Activated T-cell treated with anti-CD3 and anti-CD28 coated beads for 1 hour (primary cell): ENCODE measurements around the gene PTPRA.
A peak's percentile ranks its signal among the peaks of the same experiment; 100 is the strongest.
"Not testable (repeated sequence)": the region's sequence is repeated elsewhere in the genome, so short reads cannot be mapped to it uniquely, and the experiment has no call there.

Experiments used
- DNase-seq: peaks from one replicate; pipeline ENCODE4 v3.0.0-alpha.2; 2020; ENCODE audit warnings: low read depth

Gene PTPRA

DNA sequence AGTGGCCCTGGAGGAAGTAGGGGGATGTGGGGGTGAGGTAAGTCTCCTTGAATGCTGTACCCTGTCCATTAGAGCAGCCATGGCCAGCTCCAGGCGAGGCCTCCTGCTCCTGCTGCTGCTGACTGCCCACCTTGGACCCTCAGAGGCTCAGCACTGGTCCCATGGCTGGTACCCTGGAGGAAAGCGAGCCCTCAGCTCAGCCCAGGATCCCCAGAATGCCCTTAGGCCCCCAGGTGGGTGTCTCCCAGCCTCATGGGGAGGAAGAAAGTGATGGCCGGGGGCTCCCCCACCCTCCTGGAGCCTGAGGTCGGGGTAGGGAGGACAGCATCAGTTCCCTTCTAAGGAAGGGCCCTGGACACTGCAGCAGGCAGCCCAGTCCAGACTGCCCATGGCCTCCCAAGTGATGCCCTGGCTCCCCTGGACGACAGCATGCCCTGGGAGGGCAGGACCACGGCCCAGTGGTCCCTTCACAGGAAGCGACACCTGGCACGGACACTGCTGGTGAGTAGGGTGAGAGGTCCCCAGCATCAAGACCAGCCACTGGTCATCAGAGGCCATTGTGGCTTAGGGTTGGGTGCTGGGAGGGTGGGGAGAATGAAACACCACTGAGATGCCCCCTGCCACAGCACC is 171.2 kb downstream of the PTPRA start:
- no peak for DNase-seq

DNA sequence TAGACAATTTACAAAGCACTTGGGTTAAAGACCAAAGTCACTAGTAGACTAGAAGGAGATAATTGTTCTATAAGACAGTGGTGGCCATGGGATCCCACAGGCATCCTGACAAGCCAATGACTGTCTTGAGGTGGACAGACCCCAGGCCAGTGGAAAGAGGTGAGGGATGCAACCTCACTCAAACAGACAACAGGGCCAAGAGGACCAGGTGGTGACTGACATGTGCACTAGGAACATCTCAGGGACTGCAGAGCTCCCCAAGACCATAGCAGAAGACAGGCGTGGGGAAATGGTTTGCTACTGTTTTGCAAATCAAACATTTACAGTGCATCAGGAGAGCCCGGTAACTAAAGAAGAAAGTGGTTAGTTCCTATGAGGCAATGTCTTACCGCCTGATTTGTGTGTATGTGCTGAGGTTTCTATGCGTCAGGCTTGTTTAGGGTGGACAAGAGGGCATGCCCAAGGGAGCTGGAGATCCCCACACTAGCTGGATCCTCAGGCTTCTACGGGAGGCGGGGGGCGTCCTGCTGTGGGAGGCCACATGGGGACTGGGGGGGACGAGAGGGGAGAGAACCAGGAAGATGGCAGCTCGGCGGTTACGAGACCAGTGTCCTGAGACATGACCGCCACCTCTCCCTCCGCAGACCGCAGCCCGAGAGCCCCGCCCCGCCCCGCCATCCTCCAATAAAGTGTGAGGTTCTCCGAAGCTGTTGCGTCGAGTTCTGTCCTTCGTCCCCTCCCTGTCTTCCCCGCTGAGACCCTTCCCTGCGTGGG is 171.9 kb downstream of the PTPRA start:
- DNase-seq, result peak; percentile 11

DNA sequence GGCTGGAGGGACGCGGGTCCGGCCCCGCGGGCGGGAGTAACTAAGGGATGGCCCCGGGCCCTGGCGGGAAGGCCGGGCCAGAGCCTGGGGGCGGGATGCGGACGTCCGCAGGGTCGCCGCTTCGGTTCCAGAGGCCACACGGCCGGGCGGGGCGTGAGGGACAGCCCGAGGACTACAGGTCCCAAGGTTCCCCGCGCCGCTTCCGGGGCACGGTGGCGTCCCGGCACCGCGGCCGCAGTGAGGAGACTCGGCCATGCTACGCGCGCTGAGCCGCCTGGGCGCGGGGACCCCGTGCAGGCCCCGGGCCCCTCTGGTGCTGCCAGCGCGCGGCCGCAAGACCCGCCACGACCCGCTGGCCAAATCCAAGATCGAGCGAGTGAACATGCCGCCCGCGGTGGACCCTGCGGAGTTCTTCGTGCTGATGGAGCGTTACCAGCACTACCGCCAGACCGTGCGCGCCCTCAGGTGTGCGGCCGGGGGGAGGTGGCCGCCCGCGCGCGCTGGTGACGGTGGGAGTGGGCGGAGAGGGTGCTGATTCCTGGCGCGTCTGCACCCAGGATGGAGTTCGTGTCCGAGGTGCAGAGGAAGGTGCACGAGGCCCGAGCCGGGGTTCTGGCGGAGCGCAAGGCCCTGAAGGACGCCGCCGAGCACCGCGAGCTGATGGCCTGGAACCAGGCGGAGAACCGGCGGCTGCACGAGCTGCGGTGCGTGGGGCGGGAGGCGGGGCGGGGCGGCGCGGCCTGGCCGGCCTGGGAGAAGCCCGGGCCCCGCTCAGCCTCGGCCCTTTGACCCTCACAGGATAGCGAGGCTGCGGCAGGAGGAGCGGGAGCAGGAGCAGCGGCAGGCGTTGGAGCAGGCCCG is 172.8 kb downstream of the PTPRA start, which contains the start of gene MRPS26:
MRPS26 (plus strand) TSS at position 237 of the 861 bp plus-strand sequence; CDS start at position 254, 17 bp downstream.
- DNase-seq, result peak; percentile 66

DNA sequence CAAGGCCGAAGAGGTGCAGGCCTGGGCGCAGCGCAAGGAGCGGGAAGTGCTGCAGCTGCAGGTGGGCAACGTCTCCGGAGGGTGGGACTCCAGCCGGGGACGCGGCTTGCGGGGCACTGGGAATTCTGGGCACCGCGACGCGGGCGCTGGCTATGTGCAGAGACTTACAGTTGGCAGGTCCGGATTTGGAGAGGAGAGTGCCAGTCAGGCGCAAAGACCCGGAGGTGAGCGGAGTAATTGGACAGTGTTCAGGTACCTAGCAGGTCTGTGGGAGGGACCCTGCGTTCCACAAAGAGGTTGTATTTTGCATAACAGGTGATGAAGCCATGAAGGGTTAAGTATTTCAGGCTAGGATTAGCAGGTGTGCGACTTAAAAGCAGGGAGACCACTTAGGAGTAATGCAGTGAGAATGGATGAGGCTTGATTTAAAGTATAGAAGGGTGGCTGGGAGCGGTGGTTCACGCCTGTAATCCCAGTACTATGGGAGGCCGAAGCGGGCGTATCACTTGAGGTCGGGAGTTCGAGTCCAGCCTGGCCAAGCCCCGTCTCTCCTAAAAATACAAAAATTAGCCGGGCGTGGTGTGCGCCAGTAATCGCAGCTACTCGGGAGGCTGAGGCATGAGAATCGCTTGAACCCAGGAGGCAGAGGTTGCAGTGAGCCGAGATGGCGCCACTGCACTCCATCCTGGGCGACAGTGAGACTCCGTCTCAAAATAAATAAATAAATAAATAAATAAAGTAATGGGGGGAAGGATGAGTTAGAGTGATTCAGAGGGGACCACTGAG is 173.6 kb downstream of the PTPRA start:
- no peak for DNase-seq

DNA sequence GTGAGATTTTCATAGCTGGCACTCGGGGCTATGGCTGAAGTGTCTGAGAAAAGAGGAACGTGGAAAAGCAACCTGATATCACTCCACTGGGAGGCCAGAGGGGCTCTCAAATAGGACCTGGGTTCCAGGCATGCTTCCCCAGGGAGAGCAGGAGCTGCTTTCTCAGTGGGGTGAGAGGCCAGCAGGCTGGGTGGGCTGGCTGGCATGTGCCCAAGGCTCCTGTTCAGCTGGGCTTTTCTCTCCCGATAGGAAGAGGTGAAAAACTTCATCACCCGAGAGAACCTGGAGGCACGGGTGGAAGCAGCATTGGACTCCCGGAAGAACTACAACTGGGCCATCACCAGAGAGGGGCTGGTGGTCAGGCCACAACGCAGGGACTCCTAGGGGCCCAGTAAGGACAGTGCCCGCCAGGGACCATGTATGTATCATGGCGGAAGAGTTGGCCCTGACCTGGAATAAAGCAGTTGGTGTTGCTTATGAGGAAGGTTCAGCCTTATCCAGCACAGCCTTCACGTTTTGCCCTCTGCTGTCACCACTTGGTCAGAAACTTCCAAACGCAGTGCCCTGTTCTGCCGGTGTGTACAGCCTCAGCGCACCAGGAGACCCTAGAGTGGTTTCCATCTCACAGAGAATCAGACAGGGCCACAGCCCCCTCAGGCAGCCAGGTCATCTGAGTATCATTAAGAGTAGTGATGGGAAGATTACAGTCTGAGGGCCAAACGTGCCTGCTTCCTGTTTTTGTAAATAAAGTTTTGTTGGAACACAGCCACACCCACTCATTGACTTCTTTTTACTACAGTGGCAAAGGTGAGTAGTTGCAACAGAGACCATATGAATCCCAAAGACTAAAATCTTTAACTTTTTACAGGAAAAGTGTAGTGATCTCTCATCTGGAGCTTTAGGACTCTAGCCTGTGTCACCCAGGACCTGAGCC is 174.5 kb downstream of the PTPRA start:
- DNase-seq, result no peak

DNA sequence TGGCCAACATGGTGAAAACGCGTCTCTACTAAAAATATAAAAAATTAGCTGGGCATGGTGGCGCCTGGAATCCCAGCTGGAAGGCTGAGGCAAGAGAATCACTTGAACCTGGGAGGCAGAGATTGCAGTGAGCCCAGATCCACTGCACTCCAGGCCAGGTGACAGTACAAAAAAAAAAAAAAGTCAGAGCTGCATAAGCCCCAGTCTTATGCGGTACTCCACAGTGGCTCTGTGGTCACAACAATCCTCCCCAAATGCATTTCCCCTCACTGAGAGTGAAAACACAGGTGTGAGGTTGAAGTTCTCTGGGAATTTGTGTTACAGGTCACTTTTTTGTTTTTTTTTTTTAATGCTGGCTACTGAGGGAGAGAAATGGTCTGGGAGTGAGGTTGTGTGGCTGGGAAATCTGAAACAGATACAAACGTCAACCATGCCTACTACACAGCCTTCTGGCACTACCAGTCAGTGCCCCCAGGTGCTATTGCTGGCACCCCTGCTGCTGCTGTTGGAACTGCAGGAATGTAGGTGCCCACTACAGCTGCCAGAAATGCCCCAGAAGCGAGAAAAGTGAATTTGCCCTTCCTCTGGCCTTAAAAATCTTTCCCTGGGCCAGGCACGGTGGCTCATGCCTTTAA is 178.2 kb downstream of the PTPRA start:
- DNase-seq, result no peak

DNA sequence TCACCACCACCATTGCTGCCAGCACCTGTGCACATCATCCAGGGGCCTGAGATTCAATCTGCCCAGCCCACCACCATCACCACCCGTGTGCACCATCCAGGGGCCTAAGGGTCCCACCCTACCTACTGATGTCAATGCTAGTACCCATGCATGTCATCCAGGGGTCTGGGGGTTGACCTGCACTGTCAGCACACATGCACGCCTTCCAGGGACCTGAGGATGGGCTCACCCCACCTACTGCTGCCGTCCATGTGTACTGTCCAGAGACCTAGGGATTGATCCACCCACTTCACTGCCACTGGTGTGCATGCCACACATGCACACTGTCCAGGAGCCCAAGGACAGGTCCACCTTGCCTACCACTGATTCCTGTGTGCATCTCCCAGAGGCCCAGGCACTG is 186.2 kb downstream of the PTPRA start:
- DNase-seq, result no peak

DNA sequence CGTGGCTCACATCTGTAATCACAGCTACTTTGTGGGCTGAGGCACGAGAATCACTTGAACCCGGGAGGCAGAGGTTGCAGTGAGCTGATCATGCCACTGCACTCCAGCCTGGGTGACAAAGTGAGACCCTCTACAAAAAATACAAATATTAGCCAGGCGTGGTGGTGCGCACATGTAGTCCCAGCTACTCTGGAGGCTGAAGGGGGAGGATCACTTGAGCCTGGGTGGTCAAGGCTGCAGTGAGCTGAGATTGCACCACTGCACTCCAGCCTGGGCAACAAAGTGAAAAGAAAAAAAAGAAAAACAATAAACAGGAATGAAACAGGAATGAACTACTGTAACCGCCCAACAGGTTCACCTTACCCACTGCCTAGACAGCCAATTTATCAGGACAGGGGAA is 190.8 kb downstream of the PTPRA start:
- not testable (repeated sequence) for DNase-seq

DNA sequence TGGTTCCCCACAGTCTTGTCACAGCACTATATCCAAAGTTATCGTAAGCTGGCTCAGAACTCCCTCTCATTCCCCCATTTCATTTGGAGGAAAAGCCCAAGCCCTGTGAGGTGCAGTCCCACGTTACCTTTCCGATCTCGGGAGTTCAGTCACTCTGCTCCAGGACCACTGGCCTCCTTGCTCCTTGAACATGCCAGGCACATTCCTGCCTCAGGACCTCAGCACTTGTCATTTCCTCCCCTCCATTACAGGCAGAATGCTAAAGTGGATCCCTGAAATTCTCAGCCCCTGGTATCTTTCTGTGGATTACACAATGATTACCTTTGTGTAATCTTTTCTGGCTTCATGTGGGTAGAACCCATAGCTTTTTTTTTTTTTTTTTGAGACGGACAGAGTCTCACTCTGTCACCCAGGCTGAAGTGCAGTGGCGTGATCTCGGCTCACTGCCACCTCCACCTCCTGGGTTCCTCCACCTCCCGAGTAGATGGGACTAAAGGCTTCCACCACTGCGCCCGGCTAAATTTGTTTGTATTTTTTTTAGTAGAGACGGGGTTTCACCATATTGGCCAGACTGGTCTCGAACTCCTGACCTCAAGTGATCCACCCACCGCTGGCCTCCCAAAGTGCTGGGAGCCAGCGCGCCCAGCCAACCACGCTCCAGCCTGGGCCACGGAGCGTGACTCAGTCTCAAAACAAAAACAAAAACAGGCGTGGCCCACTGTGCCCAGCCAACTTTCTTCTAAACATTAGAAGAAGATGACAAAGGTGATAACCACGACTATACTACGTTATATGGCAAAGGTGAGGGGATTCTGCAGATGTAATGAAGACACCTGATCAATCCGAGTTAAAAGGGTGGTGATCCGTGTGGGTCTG is 194.1 kb downstream of the PTPRA start:
- DNase-seq, result no peak

DNA sequence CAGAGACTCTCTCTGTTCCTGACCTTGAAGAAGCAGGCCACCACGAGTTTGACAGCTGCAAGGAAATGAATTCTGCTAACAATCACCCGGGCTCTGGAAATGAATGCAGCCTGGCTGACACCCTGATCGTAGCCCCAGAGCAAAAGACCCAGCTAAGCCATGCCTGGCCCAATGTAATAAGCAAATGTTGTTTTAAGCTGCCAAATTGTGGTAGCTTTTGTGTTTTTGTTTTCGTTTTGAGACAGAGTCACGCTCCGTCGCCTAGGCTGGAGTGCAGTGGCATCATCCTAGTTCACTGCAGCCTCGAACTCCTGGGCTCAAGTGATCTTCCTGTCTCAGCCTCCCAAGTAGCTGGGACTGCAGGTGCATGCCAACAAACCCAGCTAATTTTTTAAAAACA is 194.8 kb downstream of the PTPRA start:
- no peak for DNase-seq

DNA sequence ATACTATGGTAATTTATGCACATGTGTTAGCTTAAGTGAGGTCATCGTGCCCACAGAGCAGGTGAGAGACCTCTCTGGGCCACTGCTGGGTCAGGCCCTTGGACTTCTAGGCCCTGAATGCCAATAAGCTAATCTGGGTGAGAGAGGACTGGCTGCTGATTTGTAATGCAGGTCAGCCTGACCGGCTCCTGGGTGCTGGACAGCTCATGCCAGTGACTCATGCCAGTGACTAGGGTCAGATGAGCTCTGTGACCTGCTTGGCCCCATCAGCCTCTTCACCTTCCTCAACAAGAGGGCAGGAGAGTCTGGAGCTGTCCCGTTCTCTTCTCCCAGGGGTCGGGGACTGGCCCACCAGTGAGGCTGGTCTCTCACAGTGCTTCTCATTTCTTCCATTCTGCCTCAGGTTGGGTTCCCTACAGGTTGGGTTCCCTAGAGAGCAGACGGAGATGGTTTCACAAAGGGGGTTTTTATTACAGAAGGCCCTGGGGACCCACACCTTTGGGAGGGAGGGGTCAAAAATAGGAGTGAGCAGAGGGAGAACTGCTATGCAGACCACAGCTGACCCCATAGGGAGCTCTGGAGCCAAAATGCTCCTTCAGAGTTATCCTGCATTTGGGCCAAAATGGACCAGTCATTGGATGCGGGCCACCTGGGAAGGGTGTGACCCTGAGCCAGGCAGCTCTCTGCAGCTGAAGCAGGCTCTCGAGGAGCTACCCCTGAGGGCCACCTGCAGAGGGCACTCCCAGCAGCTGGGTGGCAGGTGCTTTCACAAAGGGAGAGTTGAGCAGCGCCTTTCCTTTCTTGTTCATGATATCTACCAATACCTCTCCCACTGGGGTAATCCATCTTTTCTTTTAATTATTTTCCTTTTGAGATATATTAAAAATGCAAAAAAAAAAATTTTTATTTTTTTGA is 196.0 kb downstream of the PTPRA start:
- peak; percentile 39 for DNase-seq

DNA sequence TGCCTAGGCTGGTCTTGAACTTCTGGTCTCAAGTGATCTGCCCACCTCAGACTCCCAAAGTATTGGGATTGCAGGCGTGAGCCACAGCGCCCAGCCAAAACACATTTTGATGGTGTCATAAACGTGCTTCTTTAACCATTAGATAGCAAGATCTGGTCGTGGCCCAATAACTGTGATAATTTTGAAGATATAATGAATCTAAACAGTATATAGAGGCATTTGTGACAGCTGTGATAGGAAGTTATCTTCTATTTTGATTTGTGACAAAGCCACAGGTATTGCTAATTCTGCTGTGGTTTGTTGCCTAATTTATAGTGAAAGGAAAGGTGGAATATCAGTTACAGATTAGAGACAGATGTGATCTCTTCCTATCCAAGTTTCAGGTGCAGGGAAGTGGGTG is 197.4 kb downstream of the PTPRA start:
- no peak for DNase-seq

DNA sequence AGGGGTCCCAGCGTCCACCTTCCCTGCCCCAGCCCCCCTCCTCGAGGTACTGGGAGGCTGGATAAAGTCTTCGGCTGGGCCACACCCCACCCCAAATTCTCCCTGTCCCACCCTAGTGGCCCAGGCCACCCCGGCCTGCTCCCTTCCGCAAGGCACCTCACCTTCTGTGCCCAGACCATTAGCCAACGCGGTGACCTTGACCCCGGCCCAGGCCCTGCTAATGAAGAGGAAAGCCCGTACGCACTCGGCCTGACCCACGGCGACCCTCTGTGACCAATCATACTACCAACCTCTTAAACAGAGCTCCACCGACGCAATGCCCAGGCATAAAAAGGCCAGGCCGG is 198.0 kb downstream of the PTPRA start:
- no peak for DNase-seq

DNA sequence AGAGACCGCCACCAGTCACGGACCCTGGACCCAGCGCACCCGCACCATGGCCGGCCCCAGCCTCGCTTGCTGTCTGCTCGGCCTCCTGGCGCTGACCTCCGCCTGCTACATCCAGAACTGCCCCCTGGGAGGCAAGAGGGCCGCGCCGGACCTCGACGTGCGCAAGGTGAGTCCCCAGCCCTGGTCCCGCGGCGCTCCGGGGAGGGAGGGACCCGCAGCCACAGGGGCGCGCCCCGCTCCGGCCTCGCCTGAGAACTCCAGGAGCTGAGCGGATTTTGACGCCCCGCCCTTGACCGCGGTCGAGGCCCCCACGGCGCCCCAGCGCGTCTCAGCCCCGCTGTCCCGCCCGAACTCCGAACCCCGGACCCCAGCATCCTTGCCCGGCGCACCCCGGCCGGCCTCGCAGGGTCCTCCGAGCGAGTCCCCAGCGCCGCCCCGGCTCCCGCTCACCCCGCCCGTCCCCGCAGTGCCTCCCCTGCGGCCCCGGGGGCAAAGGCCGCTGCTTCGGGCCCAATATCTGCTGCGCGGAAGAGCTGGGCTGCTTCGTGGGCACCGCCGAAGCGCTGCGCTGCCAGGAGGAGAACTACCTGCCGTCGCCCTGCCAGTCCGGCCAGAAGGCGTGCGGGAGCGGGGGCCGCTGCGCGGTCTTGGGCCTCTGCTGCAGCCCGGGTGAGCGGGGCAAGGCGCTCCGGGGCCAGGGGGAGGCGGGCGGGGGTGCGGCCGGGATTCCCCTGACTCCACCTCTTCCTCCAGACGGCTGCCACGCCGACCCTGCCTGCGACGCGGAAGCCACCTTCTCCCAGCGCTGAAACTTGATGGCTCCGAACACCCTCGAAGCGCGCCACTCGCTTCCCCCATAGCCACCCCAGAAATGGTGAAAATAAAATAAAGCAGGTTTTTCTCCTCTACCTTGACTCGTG is 198.6 kb downstream of the PTPRA start, which contains the start of gene OXT:
OXT (plus strand) TSS at position 11 of the 920 bp plus-strand sequence; CDS start at position 47, 36 bp downstream.
- peak; percentile 63 for DNase-seq

DNA sequence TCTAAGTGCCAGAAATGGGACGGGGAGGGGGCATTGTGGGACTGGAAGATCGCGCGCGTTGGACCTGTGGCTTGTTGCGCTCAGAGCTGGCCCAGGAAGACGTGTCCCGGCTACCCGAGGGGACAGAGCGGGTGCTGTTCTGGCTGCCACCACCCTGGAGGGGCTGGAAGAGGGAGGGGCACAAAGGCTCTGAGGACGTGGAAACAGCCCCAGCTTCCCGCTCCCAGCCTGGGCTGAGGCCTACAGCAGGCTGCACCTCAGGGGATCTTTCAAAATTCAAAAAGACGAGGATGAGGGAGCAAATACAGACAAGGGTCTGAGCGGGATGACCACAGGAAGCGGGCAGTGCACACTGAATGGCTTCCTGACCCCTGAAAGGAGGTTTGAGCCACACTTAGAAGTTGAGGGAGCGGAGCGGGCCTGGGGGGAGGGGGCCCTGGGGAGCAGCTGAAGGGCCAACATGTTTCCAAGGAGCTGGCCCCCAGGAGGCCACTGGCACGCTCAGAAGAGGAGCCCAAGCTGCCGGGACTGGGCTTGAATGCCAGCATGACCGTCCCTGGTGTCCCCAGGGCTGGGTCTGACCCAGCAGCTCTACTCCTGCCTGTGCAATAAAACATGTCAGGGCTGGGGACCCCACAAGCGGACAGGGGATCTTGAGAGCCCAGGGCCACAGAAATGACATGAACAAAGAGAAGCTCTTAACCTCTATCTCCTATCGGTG is 199.4 kb downstream of the PTPRA start:
- DNase-seq, result no peak

DNA sequence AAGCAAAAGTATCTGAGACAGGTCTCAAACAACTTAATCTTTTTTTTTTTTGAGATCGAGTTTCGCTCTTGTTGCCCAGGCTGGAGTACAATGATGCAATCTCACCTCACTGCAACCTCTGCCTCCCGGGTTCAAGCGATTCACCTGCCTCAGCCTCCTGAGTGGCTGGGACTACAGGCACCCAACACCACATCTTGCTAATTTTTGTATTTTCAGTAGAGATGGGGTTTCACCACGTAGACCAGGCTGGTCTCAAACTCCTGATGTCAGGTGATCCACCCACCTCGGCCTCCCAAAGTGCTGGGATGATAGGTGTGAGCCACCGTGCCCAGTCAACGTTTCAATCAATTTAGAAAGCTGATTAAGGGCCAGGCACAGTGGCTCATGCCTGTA is 200.0 kb downstream of the PTPRA start:
- not testable (repeated sequence) for DNase-seq
